ENCODE results near the gene TEK.

DNA sequence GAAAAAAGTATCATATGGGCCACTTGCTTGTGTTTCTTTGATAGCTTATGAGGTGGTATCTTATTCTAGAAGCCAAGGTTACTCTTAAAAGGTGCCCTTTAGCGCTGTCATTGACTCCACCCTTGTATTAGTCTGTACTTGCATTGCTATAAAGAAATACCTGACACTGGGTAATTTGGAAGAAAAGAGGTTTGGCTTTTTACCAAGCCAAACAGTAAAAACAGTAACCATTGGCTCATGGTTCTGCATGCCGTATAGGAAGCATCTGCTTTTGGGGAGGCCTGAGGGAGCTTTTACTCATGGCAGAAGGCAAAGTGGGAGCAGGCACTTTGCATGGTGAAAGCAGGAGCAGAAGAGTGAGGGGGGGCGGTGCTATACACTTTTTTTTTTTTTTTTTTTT, 87.4 kb downstream of the TEK start:
- TF ChIP-seq, protein P1, sequence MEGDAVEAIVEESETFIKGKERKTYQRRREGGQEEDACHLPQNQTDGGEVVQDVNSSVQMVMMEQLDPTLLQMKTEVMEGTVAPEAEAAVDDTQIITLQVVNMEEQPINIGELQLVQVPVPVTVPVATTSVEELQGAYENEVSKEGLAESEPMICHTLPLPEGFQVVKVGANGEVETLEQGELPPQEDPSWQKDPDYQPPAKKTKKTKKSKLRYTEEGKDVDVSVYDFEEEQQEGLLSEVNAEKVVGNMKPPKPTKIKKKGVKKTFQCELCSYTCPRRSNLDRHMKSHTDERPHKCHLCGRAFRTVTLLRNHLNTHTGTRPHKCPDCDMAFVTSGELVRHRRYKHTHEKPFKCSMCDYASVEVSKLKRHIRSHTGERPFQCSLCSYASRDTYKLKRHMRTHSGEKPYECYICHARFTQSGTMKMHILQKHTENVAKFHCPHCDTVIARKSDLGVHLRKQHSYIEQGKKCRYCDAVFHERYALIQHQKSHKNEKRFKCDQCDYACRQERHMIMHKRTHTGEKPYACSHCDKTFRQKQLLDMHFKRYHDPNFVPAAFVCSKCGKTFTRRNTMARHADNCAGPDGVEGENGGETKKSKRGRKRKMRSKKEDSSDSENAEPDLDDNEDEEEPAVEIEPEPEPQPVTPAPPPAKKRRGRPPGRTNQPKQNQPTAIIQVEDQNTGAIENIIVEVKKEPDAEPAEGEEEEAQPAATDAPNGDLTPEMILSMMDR (IDR thresholded peaks at IDR 0.05), result no peak
- no peak for TF ChIP-seq POLR2A (IDR thresholded peaks at IDR 0.05)
